Smooth muscle cell of the brain vasculature (primary cell): ENCODE measurements around the gene OXCT1.

ENCODE experiments used
- DNase-seq: peaks from one replicate; pipeline ENCODE4 v3.0.0-alpha.2; 2012; ENCODE audit warnings: low read depth, low spot score

Gene OXCT1

DNA sequence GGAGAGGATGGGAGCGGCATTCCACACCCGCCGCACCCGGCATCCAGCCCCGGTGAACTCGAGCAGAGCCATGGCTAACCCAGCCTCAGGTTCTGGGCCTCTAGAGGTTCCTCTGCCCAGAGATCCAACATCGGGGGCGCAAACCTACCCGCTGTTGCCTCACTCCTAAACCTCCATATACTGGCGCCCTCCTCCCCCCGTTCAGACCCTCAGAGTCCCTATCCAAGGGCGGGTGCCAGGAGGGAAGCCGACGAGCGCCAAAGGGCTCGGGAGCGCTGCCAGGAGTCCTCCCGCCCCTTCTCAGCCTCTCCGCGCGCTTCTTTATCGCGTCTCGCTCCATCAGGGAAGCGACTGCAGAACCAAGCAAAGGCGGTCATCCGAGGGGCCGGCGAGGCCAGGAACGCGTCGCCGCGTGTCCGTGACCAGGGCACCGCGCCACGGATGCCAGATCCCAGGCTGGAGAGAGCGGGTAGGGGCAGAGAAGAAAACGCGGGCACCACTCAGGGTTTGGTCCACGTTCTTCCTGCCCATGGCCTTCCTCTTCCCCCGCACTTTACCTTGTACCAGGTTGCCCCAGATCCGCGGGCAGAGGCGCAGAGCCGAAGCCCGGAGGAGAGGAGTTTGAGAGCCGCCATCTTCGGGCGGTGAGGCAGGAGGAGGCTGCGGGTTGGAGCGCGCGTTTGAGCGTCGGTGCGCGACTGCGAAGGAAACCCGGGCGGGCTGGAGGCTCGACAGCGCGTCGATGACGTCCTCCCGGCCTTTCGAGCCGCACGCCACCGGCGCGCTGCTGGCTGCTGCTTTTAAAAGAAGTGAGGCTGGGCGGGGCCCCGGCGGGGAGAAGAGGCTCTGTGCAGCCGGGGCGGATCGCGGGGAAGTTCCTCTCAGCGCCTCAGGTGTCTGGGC lies at the start of gene OXCT1:
OXCT1 (minus strand) TSS at position 702 of the 903 bp plus-strand sequence; CDS start at position 635, 67 bp downstream.
- DNase-seq, result no peak

DNA sequence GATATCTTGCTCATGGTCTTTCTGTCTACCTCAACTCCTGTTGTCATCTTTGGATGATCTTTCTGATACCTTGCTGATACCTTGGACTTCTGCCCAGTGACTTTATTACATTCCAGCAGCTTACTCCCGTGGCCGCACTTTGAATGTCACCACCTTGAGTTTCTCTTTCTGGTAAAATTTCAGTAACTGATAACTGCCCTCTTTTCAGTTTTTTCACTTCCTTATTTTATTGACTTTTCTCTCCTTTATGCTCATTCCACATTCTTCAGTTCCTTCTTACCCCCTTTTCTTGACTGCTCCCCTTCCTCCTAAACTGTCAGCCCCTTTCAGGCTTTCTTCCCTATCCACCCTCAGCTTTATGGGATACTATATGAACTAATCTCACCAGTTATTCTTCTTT lies 47.9 kb upstream of the OXCT1 start:
- no peak for DNase-seq

DNA sequence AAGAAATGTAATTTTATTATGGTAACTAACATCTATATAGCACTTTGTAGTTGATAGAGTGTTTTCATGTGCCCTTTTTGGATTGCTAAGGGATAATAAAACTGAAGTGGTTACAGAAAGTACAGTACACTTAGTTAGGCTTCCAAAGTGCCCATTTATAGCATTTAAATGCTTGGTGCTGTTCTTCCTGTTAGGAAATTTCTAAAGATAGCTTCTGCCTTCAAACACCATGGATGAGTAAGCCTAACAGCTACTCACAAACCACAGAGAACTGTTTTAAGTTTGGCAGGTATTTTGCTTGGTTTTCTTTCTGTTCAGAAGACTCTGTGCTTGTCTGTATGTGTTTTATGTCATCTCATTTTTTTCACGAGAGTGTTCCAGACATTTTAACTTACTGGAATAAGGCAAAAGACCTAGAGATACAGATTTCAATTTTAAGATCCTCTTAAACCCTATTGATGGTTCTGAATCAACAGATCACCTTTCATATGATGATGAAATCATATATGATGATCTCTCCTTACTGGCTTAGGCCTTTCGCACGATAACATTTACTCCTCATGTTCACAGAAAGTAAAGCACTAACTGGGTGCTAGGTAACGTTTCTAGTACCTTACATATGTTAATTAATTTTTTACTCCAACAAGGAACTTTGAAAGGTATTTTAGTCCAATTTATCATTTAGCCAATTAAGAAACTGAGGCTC lies 38.3 kb upstream of the OXCT1 start:
- no peak for DNase-seq

DNA sequence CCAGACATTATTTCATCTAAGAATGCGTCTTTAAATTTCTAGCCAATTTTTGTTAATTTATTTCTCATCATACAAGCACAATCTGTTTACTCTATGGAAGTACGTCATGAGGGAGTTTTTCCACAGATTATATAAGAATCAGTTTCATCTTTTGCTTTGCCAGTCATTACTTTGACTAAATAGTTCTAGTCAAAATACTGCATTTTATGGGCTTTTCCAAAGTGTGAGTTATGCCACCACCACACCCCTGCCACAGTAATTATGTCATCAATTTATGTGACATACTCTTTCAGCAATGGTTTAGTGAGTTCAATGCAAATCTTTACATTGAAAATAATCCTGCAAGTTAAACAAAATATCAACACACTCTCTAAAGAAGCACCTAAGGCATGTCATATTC lies 35.9 kb upstream of the OXCT1 start:
- DNase-seq, result no peak

DNA sequence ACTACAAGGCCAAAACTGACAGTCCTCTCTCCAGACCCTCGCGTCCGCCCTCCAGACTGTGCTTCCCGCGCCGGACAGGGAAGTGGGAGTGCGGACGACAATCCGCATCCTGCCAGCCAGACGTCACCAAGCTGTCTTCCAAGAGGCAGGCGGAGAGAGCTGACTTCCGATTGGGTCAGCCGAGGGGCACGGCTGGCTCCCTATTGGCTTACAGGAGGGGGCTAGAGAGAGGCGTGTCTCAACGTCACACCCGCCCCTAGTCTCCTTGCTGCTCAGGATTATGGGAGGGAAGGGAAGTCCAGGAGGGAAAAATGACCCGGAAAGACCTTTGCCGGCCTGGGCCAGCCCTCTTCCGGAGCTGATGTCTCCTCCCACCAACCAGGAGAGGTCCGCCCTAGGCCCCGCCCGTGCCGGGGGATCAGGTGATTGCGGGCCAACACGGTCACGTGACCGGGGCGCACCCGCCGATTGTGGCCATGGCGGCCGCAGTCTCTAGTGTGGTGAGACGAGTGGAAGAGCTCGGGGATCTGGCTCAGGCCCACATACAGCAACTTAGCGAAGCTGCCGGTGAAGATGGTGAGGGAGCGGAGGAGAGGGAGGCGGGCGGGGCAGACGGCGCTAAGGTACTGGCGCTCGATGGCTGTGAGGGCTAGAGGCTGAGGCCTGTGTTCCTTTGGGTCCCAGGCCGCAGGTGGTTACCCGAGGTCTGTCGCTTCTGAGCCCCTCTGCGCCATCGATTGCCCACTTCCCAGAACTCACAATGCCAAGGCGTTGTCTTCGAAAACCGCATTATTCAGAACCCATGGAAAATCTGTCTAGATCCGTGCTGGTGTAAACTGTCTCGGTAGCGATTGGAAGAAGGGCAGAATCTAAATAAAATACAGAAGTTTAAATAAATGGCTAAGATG lies 33.9 kb upstream of the OXCT1 start, which contains the start of gene RIMOC1:
RIMOC1 (plus strand) TSS at position 453 of the 908 bp plus-strand sequence; CDS start at position 477, 24 bp downstream.
- DNase-seq, result peak; percentile 98

DNA sequence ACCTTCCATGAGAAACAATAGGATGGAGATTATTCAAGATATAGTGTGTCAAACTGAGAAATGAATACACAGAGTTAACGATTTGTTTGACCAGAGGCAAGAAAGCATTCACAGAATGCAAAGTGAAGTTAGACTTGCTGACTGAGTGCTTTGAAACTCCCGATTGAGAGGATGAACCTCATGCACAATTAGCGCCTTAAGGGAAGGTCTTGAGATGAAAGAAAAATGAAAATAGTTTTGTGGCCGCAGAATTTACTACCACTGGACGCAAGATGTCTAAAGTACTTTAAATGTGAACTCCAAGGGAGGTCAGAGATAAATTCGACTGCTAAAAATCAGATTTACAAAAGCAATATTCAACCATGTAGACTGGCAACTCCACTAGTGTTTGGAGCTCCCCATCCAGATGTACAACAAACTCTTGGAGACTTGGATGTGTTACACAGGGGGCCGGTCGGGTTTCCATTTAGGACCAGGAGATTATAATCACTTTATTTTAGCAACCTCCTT lies 33.2 kb upstream of the OXCT1 start:
- DNase-seq, result no peak

DNA sequence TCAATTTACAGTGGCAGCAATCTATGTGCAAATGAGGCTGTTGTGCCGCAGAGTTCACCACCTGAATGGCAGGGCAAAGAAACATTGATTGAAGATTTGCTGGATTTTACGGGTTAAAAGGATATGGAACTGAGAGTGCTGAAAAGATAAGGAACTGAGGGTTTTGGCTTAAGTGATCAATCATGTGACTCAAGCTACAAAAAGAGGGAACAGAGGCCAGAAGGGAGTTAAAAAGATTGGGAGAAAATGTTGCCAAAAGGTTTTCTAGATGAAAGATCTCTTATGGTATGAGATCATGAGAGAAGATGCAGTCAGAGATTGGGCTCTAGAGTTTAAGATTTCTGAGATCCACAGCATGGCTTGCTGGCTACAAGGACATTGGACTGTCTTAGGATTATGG lies 26.0 kb upstream of the OXCT1 start:
- no peak for DNase-seq

DNA sequence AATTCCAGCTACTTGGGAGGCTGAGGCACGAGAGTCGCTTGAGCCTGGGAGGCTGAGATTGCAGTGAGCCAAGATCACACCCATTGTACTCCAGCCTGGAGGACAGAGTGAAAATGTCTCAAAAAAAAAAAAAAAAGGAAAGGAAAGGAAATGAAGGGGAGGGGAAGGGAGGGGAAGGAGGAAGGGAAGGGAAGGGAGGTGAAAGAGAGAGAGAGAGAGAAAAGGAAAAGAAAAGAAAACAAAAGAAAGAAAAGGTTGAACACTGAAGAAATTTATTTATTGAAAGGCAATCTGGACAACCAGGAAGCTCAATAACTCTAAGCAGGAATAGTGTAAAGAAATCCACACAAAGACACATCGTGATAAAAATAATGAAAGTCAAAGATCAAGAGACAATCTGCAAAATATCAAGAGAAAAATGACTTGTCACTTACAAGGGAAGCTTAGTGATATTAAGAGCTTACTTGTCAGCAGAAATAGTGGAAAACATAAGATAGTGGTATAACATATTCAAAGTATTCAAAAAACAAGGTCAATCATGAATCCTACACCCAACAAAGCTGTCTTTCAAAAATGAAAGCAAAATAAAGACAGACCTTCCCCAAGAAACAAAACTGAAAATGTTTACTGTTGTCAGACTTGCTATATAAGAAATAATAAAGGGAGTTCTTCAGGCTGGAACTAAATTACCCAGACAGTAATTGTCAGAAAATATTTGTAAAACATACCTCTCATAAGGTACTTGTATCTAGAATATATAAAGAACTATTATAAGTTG lies 23.0 kb upstream of the OXCT1 start:
- DNase-seq, result no peak

DNA sequence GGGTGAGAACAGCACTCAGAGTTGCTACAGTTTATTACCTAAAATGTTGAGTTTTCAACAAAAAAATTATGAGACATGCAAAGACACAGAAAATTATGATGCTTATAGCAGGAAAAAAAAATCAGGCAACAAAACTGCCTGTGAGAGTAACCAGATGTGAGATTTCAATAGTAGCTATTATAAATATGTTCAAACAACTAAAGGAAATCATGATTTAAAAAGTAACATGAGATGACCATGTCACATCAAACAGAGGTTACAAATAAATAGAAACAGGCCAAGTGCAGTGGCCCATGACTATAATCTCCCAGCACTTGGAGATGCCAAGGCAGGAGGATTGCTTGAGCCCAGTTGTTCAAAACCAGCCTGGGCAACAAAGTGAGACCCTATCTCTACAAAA lies 21.8 kb upstream of the OXCT1 start:
- DNase-seq, result no peak

DNA sequence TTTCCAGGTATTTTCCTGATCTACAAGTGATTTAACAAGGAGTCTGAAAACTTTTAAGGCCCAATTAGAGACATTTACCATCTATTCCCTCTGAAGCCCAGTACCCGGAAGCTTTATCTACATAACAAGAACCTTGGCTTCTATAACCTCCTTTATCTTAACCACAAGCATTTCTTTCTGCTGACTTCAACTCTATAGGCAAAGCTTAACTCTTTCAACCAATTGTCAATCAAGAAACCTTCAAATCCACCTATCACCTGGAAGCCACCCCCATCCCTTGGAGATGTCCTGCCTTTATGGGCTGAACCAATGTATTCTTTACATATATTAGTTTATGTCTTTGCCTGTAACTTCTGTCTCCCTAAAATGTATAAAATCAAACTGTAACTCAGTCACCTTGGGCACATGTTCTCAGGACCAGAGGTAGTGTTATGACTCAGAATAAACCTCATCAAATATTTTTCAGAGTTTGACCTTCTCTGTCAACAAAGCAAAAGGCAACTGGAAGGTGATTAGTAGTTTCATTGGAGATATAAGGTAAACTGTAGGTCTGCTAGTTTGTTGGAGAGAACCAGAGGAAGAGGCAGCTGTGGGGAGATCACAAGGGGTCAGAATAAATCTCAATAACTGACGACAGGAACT lies 21.0 kb upstream of the OXCT1 start:
- DNase-seq, result no peak

DNA sequence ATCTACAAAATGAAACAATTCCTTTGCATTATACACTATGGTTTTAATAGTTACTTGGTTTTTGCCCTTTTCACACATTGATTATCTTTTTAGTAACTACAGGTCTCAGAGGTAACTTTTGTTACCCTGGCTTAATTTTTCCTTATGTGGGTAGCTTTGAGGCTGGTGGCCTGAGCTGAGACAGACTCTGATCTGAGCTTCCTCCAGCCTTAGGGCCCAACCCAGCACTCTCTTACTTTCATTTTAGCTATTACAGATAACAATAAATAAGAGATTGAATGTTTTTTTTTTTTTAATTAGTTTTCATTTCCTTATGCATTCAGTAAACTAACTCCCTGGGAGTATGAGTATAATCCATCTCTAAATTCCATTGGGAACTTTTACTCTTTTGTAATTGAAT lies 15.1 kb upstream of the OXCT1 start:
- no peak for DNase-seq

DNA sequence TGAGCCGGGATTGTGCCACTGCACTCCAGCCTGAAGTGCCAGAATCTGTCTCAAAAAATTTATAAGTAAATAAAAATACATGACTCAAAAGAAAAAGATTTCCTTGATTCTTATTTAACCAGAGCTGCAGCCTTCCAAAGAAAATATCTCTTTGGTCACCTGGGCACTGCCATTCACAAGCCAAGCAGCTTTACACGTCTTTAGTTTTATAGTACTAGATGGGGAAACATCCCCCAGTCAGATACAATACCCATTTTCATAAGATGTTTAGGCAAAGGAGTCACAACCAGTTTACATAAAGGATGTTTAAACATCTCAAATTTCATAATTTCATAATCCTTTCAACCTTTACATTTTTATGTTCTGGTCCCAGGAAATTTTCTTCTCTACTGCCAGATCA lies 13.7 kb upstream of the OXCT1 start:
- DNase-seq, result no peak

DNA sequence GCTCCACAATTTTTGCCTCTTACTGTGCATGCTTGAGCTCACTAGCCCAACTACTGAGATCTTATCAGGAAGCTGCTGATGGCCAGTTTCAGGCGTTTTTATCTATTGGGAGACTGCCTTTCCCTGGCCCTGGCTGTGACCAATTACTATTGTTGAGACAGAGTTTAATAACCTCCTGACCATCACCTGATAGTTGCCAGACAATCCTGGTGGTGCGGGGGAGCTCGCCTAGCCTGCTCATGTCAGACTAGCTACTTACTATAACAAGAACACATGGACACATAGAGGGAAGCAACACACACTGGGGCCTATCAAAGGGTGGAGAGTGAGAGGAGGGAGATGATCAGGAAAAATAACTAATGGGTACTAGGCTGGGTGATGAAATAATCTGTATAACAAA lies 13.0 kb upstream of the OXCT1 start:
- no peak for DNase-seq

DNA sequence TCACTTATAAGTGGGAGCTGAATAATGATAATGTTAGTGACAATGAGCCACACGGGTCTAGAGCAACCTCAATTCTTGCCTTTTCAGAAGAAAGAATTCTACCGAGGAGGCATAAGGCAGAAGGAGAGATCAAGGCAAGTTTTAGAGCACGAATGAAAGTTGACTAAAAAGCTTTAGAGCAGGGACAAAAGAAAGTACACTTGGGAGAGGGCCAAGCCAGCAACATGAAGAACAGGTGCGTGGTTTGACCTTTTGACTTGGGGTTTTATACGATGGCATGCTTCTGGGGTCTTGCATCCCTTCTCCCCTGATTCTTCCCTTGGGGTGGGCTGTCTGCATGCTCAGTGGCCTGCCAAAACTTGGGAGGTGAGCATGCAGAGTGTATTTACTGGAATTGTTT lies 12.5 kb upstream of the OXCT1 start:
- DNase-seq, result no peak

DNA sequence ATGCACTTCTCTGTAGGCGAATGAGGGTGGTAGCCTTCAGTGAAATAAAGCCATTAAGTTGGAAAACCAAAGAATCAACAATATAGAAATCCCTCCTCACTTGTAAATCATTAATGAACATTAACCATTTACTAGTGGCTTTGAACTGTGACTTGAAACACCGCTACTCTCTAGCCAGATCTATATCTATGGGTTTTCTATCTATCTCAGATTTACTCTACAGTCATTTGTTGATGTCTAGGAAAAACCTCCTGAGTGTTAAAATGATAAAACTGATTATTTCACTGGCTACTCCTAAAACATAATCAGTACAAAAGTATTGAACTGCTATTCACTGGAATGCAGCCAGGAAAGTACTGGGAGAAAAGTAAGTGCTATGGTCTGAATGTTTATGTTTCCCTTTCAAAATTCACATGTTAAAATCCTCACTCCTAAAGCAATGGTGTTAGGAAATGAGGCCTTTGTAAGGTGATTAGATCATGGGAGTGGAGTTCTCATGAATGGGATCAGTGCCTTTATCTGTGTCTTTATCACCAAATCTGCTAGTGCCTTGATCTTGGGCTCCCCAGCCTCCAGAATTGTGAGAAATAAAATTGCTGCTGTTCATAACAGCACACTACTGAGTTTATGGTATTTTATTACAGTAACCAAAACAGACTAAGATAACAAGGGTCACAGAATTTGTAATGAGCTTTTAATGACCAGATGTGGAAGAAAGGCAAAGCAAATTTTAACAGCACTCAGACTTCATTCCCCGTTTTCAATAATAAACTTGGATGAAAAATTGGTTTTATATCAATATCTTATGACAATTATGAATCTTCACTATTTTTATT lies 8.6 kb upstream of the OXCT1 start:
- no peak for DNase-seq

DNA sequence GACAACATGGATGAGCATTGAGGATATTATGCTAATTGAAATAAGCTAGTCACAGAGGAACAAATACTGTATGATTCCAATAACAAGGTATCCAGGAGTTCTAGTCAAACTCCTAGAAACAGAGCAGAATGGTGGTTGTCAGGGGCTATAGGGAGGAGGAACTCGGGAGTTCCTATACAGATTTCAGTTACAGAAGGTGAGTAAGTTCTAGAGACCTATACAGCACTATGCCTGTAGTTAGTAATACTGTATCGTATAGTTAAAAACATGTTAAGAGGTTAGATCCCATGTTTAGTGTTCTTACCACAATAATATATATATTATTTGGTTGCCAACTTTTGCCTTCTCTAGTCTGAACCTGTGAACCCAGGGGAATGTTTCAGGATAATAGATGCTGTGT lies 7.9 kb upstream of the OXCT1 start:
- DNase-seq, result no peak

DNA sequence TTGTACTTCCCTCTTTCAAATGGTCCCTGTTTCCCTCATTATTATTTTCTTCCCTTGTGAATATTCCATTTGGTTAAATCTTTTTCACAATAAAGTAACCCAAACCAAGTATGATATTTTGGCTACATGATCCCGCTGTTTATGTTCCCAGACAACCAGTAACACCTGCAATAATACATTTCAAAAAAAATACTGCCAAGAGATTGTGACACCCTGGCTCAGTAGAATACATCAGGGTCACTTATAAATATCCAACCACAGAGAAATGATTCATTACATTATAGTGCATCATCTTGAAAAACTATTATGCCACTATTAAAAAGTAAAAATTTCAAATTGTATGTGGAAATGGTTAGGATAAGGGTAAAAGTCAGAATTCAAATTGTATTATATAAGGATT lies 7.2 kb upstream of the OXCT1 start:
- no peak for DNase-seq

DNA sequence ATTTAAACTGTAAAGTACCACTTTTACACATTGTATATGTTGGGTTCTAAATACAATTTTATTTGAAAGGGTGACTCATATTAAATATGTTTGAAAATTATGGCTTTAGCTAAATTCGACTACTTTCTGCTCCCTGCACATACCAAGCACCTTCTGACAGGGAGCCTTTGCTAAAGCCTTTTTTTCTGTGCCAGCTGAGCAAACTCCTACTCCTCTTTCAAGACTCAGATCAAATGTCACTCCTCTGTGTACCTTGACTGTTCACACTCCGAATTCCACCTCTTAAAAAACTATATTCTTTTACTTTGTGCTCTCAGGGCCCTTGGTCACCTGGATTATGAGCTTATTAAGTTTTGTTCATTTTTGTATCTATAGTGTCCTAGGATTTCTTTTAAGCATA lies 6.5 kb upstream of the OXCT1 start:
- no peak for DNase-seq

DNA sequence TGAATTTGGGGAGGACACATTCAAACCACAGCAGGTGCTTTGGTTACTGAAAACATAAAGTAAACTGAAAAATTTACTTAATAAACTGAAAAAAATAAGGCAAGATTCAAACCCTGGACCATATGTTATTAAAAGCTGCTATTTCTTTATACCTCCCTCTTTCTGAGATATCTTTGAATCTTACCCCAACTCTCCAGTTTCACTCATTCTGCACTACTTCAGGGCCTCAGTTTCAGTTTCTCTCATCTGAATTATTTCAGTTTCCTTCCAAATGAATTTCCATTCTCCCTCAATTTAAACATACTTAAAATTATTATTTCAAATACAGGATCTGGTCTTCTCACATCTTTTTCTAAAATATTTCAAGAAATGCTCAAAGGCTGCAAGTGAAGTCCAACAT lies 4.9 kb upstream of the OXCT1 start:
- no peak for DNase-seq
